ENCODE results near the gene TREML1.

Gene TREML1

GRCh38 chr6:41167173-41167963, 13.2 kb upstream of the TREML1 start:
- H3K4me3 ChIP-seq (ENCODE audit: low read length), result no peak overlapping the region
- TF ChIP-seq CTCF (conservative IDR thresholded peaks at IDR 0.05; ENCODE audit: low read depth, low read length), result no peak
- DNase-seq (ENCODE audit: low read depth), result no peak

GRCh38 chr6:41164551-41165120, 10.5 kb upstream of the TREML1 start:
- TF ChIP-seq CTCF (conservative IDR thresholded peaks at IDR 0.05; ENCODE audit: low read depth, low read length), result no peak

GRCh38 chr6:41163419-41163717, 9.2 kb upstream of the TREML1 start:
- no peak for DNase-seq (ENCODE audit: low read depth)

More at GRCh38 chr6:41164551-41165120, 10.5 kb upstream of the TREML1 start:
- DNase-seq (ENCODE audit: low read depth), result no peak
- H3K4me3 ChIP-seq (ENCODE audit: low read length), result no peak overlapping the region

GRCh38 chr6:41162687-41163418, 8.7 kb upstream of the TREML1 start, which contains the start of gene TREM2:
Gene TREM2 (minus strand): TSS chr6:41163116. CDS start chr6:41163082, 34 bp downstream.
- H3K4me3 ChIP-seq (ENCODE audit: low read length), result no peak within 1 kb of the TSS
- TF ChIP-seq CTCF (conservative IDR thresholded peaks at IDR 0.05; ENCODE audit: low read depth, low read length), result no peak
- DNase-seq (ENCODE audit: low read depth), result no peak

More at GRCh38 chr6:41163419-41163717, 9.2 kb upstream of the TREML1 start:
- no peak overlapping the region for H3K4me3 ChIP-seq (ENCODE audit: low read length)
- TF ChIP-seq CTCF (conservative IDR thresholded peaks at IDR 0.05; ENCODE audit: low read depth, low read length), result no peak

GRCh38 chr6:41161851-41162552, 7.9 kb upstream of the TREML1 start:
- DNase-seq (ENCODE audit: low read depth), result no peak
- no peak overlapping the region for H3K4me3 ChIP-seq (ENCODE audit: low read length)
- no peak for TF ChIP-seq CTCF (conservative IDR thresholded peaks at IDR 0.05; ENCODE audit: low read depth, low read length)

GRCh38 chr6:41161380-41161779, 7.2 kb upstream of the TREML1 start:
- no peak for TF ChIP-seq CTCF (conservative IDR thresholded peaks at IDR 0.05; ENCODE audit: low read depth, low read length)
- no peak for DNase-seq (ENCODE audit: low read depth)
- H3K4me3 ChIP-seq (ENCODE audit: low read length), result no peak overlapping the region
